COLO668 (cell line): ENCODE measurements around the gene CACNB1.

Source experiments
- DNase-seq: peaks from one replicate; lab custom pipeline; 2025; ENCODE audit not compliant: unreplicated experiment; lab: John Stamatoyannopoulos, UW

Gene CACNB1

GRCh38 chr17:39204245-39204644 lies 6.8 kb upstream of the CACNB1 start:
- no peak for DNase-seq

- no peak for DNase-seq
Observed at GRCh38 chr17:39200957-39201510, 3.6 kb upstream of the CACNB1 start.

GRCh38 chr17:39200070-39200879 lies 2.8 kb upstream of the CACNB1 start, which contains the start of gene RPL19:
Gene RPL19 (plus strand): TSS chr17:39200283. CDS start chr17:39200345, 62 bp downstream.
- DNase-seq: peak; percentile 74

- DNase-seq: peak; percentile 78
Observed at GRCh38 chr17:39199820-39200069, 2.3 kb upstream of the CACNB1 start.

GRCh38 chr17:39198186-39198566 lies 707 bp upstream of the CACNB1 start:
- DNase-seq: no peak

DNA sequence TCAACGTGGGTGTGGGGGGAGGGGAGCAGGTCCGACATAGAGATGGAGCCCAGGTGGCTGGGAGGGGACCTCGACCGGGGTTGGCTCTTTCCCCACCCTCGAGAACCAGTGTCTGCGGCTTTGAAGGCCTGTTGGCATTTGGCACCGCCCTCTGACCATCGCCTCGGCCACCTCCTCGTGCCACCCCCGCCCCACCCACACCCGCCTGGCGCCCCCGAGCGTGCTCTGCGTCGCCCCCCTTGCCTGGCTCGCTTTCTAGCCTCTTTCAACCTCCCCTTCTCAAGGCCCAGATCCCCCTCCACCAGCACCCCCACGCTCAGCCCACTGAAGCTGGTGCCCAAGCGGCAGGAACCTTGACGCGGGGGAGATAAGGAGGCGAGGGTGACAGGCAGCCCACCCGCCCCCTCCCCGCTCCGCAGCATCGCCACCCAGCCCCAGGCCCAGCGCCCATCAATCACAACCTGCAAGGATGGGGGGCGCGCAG lies 619 bp downstream of the CACNB1 start:
- peak; percentile 17 for DNase-seq

DNA sequence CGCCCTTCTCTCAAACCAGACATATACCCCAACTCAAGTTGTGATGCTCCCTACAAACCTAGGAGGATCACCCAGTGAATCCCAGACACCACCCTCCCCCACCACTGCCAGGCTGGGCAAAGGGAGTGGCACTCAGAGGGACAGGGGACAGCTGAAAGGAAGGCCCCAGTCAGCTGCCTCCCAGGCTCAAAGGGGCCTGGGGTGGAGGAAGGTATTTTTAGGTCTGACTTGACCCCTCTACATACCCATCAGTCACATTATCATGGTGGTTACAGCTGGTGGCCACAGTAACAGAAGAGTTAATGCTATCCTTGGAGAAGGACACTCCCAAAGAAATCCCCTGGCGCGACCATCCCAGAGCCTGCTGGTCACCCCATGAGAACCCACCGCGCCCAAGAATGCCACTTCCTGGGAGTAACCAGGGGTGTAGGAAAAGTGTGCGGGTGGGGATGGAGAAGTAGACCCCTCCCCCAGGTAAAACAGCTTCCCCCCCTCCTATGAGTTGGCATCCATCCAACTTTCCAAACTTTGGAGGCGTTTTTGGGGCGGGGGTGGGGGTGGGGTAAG lies 1.1 kb downstream of the CACNB1 start:
- DNase-seq: no peak

- DNase-seq: no peak
Observed at GRCh38 chr17:39195568-39196160, 1.8 kb downstream of the CACNB1 start.

- no peak for DNase-seq
Observed at GRCh38 chr17:39194985-39195524, 2.4 kb downstream of the CACNB1 start.

DNA sequence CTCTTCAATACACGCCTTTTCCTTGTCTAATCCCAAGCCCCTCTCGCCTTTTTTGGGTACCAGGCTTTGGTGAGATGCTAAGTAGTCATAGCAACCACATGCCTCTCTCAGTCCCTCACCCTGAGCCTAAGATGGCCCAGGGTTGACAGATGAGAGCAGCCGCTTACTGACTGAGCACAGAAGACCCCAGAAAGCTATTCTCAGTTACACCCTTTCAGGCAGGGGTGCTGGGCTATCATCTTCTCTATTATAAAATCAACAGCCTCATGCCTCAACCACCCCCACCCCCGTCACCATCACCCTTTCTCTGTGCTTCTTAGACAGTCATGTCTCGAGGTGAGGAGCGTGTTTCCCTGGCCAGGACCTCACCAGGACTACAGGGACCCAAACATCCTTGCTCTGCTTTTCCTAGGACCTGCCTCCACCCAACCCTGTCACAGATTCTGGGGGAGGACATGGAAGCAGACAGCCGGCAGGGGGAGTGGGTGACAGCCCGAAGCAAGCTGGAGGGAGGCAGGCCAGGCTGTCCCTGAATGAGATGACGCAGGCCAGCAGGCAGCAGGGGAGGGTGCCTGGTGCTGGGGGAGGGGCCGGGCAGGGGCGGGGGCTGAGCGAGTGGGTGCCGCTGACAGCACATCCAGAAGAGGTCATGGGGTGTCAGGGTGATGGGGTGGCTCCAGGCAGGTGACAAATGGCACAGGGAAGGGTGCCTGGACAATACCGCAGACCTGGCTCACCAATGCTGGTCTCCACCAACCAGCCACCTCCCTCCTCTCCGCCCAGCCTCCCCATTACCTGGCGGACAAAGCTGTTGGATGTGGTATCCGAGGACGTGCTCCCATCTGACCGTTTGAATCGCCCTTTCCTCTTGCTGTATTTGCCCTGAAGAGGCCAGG lies 3.1 kb downstream of the CACNB1 start:
- DNase-seq: no peak

DNA sequence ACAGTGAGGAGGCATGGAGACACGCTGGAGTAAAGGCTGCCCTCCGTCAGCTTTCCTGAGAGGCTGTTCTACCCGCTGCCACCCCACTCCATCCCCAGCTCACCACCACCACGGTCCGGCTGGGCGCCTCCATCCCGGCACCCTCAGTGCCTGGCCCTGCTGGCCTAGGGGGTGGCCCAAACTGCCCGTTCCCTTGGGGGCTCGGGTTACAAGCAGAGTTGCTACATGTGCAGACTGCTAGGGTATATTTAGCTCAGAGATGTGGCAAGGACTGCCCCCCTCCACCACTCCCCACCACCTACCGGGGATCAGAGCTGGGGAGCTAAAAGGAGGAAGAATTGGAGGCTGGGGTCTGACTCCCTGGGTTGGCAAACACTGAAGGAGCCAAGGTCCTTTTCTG lies 4.1 kb downstream of the CACNB1 start:
- DNase-seq: no peak

- DNase-seq: no peak
Observed at GRCh38 chr17:39192901-39193300, 4.6 kb downstream of the CACNB1 start.

- DNase-seq: no peak
Observed at GRCh38 chr17:39191750-39192510, 5.5 kb downstream of the CACNB1 start.

- no peak for DNase-seq
Observed at GRCh38 chr17:39187152-39187830, 10.2 kb downstream of the CACNB1 start.

GRCh38 chr17:39186481-39187002 lies 10.9 kb downstream of the CACNB1 start:
- no peak for DNase-seq

GRCh38 chr17:39183720-39184119 lies 13.7 kb downstream of the CACNB1 start:
- DNase-seq: no peak

DNA sequence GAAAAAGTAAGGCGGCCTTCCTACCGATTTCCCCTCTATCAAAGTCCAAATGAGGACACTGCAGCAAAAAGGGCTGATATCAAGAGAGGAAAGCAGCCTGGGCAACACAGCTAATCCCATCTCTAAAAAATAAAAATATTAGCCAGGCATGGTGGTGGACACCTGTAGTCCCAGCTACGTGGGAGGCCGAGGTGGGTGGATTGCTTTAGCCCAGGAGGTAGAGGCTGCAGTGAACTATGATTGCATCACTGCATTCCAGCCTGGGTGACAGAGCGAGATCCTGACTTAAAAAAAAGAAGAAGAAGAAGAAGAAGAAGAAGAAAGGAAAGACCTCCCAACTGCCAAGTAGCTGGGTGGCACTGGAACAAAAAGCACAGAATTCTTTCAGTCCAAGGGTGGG lies 14.4 kb downstream of the CACNB1 start:
- DNase-seq: no peak

DNA sequence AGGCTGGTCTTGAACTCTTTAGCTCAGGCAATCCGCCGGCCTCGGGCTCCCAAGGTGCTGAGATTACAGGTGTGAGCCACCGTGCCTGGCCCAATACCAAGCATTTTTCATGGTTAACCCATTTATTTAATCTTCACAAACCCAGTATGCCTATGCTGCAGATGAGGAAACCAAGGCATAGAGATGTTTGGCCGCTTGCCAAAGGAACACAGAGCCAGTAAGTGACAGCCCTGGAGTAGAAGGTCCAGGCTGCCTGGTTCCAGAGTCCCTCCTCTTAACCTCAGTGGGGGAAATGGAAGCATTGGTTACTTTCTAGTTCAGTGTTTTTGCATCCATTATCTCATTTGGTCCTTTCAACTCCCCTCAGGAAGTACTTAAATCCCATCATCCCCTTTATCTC lies 16.2 kb downstream of the CACNB1 start:
- DNase-seq: no peak

GRCh38 chr17:39178536-39178935 lies 18.9 kb downstream of the CACNB1 start:
- no peak for DNase-seq
